GM12878 (cell line): ENCODE data around the gene KRTAP10-5.

Experiments
- ATF3 ChIP-seq: IDR thresholded peaks from 2 replicates; pipeline ENCODE4 v1.6.1; 2011; ENCODE audit warnings: low read depth, mild to moderate bottlenecking, low read length, moderate library complexity, borderline replicate concordance; ENCODE audit errors: extremely low read depth
- BRCA1 ChIP-seq: IDR thresholded peaks from 2 replicates; pipeline ENCODE4 v1.6.1; 2011; ENCODE audit warnings: low read depth, low read length, improper control_type of control experiment
- CTCF ChIP-seq, 3 experiments: IDR thresholded peaks in 2 of 3; conservative IDR thresholded peaks in 1 of 3; 2 replicates each; pipeline ENCODE4 v1.5.1; 2011; ENCODE audit warnings: low read depth in 3 of 3, low read length in 3 of 3, mild to moderate bottlenecking in 3 of 3, control low read depth in 2 of 3, moderate library complexity in 2 of 3, inconsistent platforms in 1 of 3, mixed read lengths in 1 of 3; ENCODE audit not compliant: control insufficient read depth in 2 of 3, insufficient read depth in 1 of 3; ENCODE audit errors: extremely low read depth in 1 of 3
- EGR1 ChIP-seq, 2 experiments: IDR thresholded peaks; 1 replicate in 1 of 2; 2 replicates in 1 of 2; pipeline ENCODE4 v1.6.1; 2011 to 2012; ENCODE audit warnings: low read depth in 2 of 2, low read length in 2 of 2, borderline replicate concordance in 1 of 2, mild to moderate bottlenecking in 1 of 2, moderate library complexity in 1 of 2
- ELK1 ChIP-seq: IDR thresholded peaks from 2 replicates; pipeline ENCODE4 v1.6.1; 2012; ENCODE audit warnings: low read depth, low read length, improper control_type of control experiment
- ESRRA ChIP-seq: IDR thresholded peaks from 2 replicates; pipeline ENCODE4 v1.6.1; 2012; ENCODE audit warnings: mild to moderate bottlenecking, low read length, improper control_type of control experiment
- FOXM1 ChIP-seq: IDR thresholded peaks from 2 replicates; pipeline ENCODE4 v1.6.1; 2012; ENCODE audit warnings: low read depth, mild to moderate bottlenecking, inconsistent platforms, low read length, moderate library complexity
- JUND ChIP-seq: IDR thresholded peaks from 2 replicates; pipeline ENCODE4 v1.6.1; 2012; ENCODE audit warnings: low read depth, mild to moderate bottlenecking, low read length, improper control_type of control experiment, moderate library complexity
- NR2C1 ChIP-seq: fragments of 450-650 bp; IDR thresholded peaks from 2 replicates; pipeline ENCODE4 v1.6.1; 2017; ENCODE audit warnings: antibody characterized with exemption, mild to moderate bottlenecking, moderate library complexity
- NR2F1 ChIP-seq: fragments of 450-650 bp; conservative IDR thresholded peaks from 2 replicates; pipeline ENCODE4 v1.6.1; 2017; ENCODE audit warnings: mild to moderate bottlenecking
- POLR2A ChIP-seq: IDR thresholded peaks from 2 replicates; pipeline ENCODE4 v1.6.1; 2011; ENCODE audit warnings: low read depth, mild to moderate bottlenecking, low read length
- TAF1 ChIP-seq: IDR thresholded peaks from 2 replicates; pipeline ENCODE4 v1.6.1; 2011; ENCODE audit warnings: mild to moderate bottlenecking, low read depth, low read length, borderline replicate concordance
- TCF3 ChIP-seq: IDR thresholded peaks from 2 replicates; pipeline ENCODE4 v1.6.1; 2012; ENCODE audit warnings: low read depth, mild to moderate bottlenecking, low read length, borderline replicate concordance; ENCODE audit not compliant: insufficient read depth

- TF ChIP-seq CTCF (IDR thresholded peaks at IDR 0.05 in 2 of 3, conservative IDR thresholded peaks at IDR 0.05 in 1 of 3; ENCODE audit: control insufficient read depth in 2 of 3, extremely low read depth in 1 of 3, insufficient read depth in 1 of 3, low read depth in 3 of 3, low read length in 3 of 3) (no peak), EGR1 (IDR thresholded peaks at IDR 0.05; ENCODE audit: borderline replicate concordance in 1 of 2, low read depth in 2 of 2, low read length in 2 of 2) (no peak), POLR2A (no peak), ATF3 (no peak), FOXM1 (no peak), NR2C1 (no peak), BRCA1 (no peak), NR2F1 (no peak), TCF3 (no peak), ESRRA (no peak), TAF1 (no peak), JUND (no peak), ELK1 (no peak)
Measured at GRCh38 chr21:44540741-44541288, 39.6 kb downstream of the KRTAP10-5 start.
